Measurements from ENCODE around the gene STAB2. TPM values are rescaled to one million over a fixed set of nuclear protein-coding genes. Genes with fewer than 3 reads are reported as not detected.

The STAB2 gene
- total RNA-seq, 1 experiment from 2014 or later: not detected

GRCh38 chr12:103672401-103673119 lies 85.5 kb downstream of the STAB2 start:
- TF ChIP-seq CTCF (IDR thresholded peaks at IDR 0.05 in 2 of 3, conservative IDR thresholded peaks at IDR 0.05 in 1 of 3; ENCODE audit: borderline replicate concordance in 1 of 3, insufficient read depth in 1 of 3, low read depth in 2 of 3, low read length in 2 of 3): no peak
- no peak for TF ChIP-seq ZBTB33 (IDR thresholded peaks at IDR 0.05; ENCODE audit: extremely low read depth, insufficient replicate concordance, low read length)
- no peak for TF ChIP-seq JUND (IDR thresholded peaks at IDR 0.05)
- TF ChIP-seq RAD21 (IDR thresholded peaks at IDR 0.05; ENCODE audit: low read depth): no peak
- no peak for TF ChIP-seq POLR2AphosphoS5 (IDR thresholded peaks at IDR 0.05; ENCODE audit: low read depth, low read length)
- TF ChIP-seq EZH2phosphoT487 (IDR thresholded peaks at IDR 0.05; ENCODE audit: borderline replicate concordance): no peak
- TF ChIP-seq ELF1 (IDR thresholded peaks at IDR 0.05; ENCODE audit: borderline replicate concordance, low read depth): no peak
- no peak for TF ChIP-seq MAX (IDR thresholded peaks at IDR 0.05)
- no peak for TF ChIP-seq YY1 (IDR thresholded peaks at IDR 0.05; ENCODE audit: extremely low read depth, insufficient replicate concordance, low read depth, low read length)
- TF ChIP-seq SP1 (IDR thresholded peaks at IDR 0.05; ENCODE audit: low read depth): no peak
- no peaks in the 10 kb centered on the region for H3K36me3 ChIP-seq (ENCODE audit: control insufficient read depth in 1 of 2, insufficient read depth in 2 of 2, low read length in 2 of 2)
- H3K79me2 ChIP-seq (ENCODE audit: insufficient read depth, low read length): no peaks in the 10 kb centered on the region
- no peak overlapping the region for H3K27ac ChIP-seq (ENCODE audit: low read depth, low read length)
- H3K4me3 ChIP-seq (replicated peaks in 1 of 2; ENCODE audit: low read depth in 1 of 2, low read length in 2 of 2): no peak overlapping the region
- intact Hi-C loops (cut with micrococcal nuclease): no loop called here
- ChIA-PET RAD21 (ENCODE audit: low non-redundant PET in 1 of 2, low total read pairs in 2 of 2, uncharacterized antibody in 2 of 2, unreplicated experiment in 2 of 2) (no interaction called here), CTCF (no interaction called here), POLR2A (no interaction called here)
- BruUV-seq (replicated peaks): no TSS peak
- ATAC-seq: no peak
- no peaks in the 10 kb centered on the region for H3K9me2 ChIP-seq (ENCODE audit: insufficient read depth)
- H3K4me2 ChIP-seq (ENCODE audit: low read length): no peak overlapping the region
- no peak overlapping the region for H3K9ac ChIP-seq (ENCODE audit: low read length)
- H4K20me1 ChIP-seq (ENCODE audit: insufficient read depth): no peaks in the 10 kb centered on the region
- peaks cover 0 to 10% of the 10 kb centered on the region in 2 experiments; a peak in 1 of 4 replicates for H3K4me1 ChIP-seq (ENCODE audit: control insufficient read depth in 1 of 2, insufficient read depth in 2 of 2, low read length in 2 of 2)
- no peaks in the 10 kb centered on the region for H3K27me3 ChIP-seq (ENCODE audit: insufficient read depth, low read length)
- no peak for DNase-seq (ENCODE audit: low read depth, low spot score)
- no peaks in the 10 kb centered on the region for H3K9me3 ChIP-seq (ENCODE audit: control insufficient read depth in 1 of 2, insufficient read depth in 1 of 2, low read depth in 1 of 2, low read length in 2 of 2)
- no peak overlapping the region for H2AFZ ChIP-seq (ENCODE audit: low read depth, low read length, poor library complexity, severe bottlenecking)
